IPS-18c (cell line): ENCODE results near the gene RALGDS.
A peak's percentile ranks its signal among the peaks of the same experiment; 100 is the strongest.
"Not testable (repeated sequence)": the region's sequence is repeated elsewhere in the genome, so short reads cannot be mapped to it uniquely, and the experiment has no call there.

Experiments
- H3K4me3 ChIP-seq: 2 replicates; pipeline ENCODE4 v1.7.0; 2013; ENCODE audit warnings: low read depth, mild to moderate bottlenecking, low read length, moderate library complexity; ENCODE audit not compliant: insufficient read depth
- H3K9me3 ChIP-seq: one replicate; pipeline ENCODE4 v1.6.1; 2013; ENCODE audit warnings: mild to moderate bottlenecking, low read length, moderate library complexity; ENCODE audit not compliant: control insufficient read depth, insufficient read depth

Gene RALGDS

GRCh38 chr9:133121198-133121914 lies at the start of gene RALGDS:
Gene RALGDS (minus strand): TSS chr9:133121240. CDS start chr9:133121154, 86 bp downstream.
- peak within 1 kb of the TSS; percentile 66 for H3K4me3 ChIP-seq
- H3K9me3 ChIP-seq, result no peaks in the 10 kb centered on the region

GRCh38 chr9:133170716-133171115 lies 49.7 kb upstream of the RALGDS start:
- no peak overlapping the region for H3K4me3 ChIP-seq
- no peaks in the 10 kb centered on the region for H3K9me3 ChIP-seq

- not testable (repeated sequence) for H3K9me3 ChIP-seq, H3K4me3 ChIP-seq
Observed at GRCh38 chr9:133169687-133170086, 48.6 kb upstream of the RALGDS start.

GRCh38 chr9:133169102-133169501 lies 48.1 kb upstream of the RALGDS start:
- Histone ChIP-seq H3K9me3 (no peaks in the 10 kb centered on the region), H3K4me3 (no peak overlapping the region)

GRCh38 chr9:133168432-133168831 lies 47.4 kb upstream of the RALGDS start:
- Histone ChIP-seq H3K9me3 (no peaks in the 10 kb centered on the region), H3K4me3 (no peak overlapping the region)

GRCh38 chr9:133167769-133168168 lies 46.7 kb upstream of the RALGDS start:
- no peaks in the 10 kb centered on the region for H3K9me3 ChIP-seq
- no peak overlapping the region for H3K4me3 ChIP-seq

GRCh38 chr9:133167096-133167730 lies 46.2 kb upstream of the RALGDS start:
- H3K9me3 ChIP-seq, result no peaks in the 10 kb centered on the region
- no peak overlapping the region for H3K4me3 ChIP-seq

GRCh38 chr9:133166392-133166791 lies 45.4 kb upstream of the RALGDS start:
- no peaks in the 10 kb centered on the region for H3K9me3 ChIP-seq
- H3K4me3 ChIP-seq, result no peak overlapping the region

- no peaks in the 10 kb centered on the region for H3K9me3 ChIP-seq
- H3K4me3 ChIP-seq, result no peak overlapping the region
Observed at GRCh38 chr9:133165452-133165730, 44.4 kb upstream of the RALGDS start.

GRCh38 chr9:133164191-133164590 lies 43.2 kb upstream of the RALGDS start:
- no peaks in the 10 kb centered on the region for H3K9me3 ChIP-seq
- peak overlapping the region; percentile 73 for H3K4me3 ChIP-seq

- Histone ChIP-seq H3K9me3 (no peaks in the 10 kb centered on the region), H3K4me3 (peak within 1 kb of the TSS; percentile 73)
Observed at GRCh38 chr9:133163504-133164172, 42.6 kb upstream of the RALGDS start, which contains the start of gene GBGT1. Gene GBGT1 (minus strand): TSS chr9:133163914. CDS start chr9:133162412, 1,502 bp downstream.

GRCh38 chr9:133162861-133163503 lies 41.9 kb upstream of the RALGDS start:
- H3K9me3 ChIP-seq, result no peaks in the 10 kb centered on the region
- H3K4me3 ChIP-seq, result peak overlapping the region; percentile 73

- H3K9me3 ChIP-seq, result no peaks in the 10 kb centered on the region
- H3K4me3 ChIP-seq, result no peak overlapping the region
Observed at GRCh38 chr9:133161547-133161950, 40.5 kb upstream of the RALGDS start.

GRCh38 chr9:133160742-133161546 lies 39.9 kb upstream of the RALGDS start:
- Histone ChIP-seq H3K4me3 (no peak overlapping the region), H3K9me3 (no peaks in the 10 kb centered on the region)

GRCh38 chr9:133158695-133159094 lies 37.7 kb upstream of the RALGDS start:
- Histone ChIP-seq H3K9me3 (no peaks in the 10 kb centered on the region), H3K4me3 (no peak overlapping the region)

- Histone ChIP-seq H3K4me3 (no peak overlapping the region), H3K9me3 (no peaks in the 10 kb centered on the region)
Observed at GRCh38 chr9:133155156-133155555, 34.1 kb upstream of the RALGDS start.
